Inflammatory macrophage treated with lipopolysaccharide for 1 hour (primary cell): ENCODE measurements around the gene PCGF5.
"Not testable (repeated sequence)": the region's sequence is repeated elsewhere in the genome, so short reads cannot be mapped to it uniquely, and the experiment has no call there.

Experiments used
- DNase-seq, 2 donors: peaks; one replicate each; pipeline ENCODE4 v3.0.0-alpha.2; 2020 to 2022

The PCGF5 gene

DNA sequence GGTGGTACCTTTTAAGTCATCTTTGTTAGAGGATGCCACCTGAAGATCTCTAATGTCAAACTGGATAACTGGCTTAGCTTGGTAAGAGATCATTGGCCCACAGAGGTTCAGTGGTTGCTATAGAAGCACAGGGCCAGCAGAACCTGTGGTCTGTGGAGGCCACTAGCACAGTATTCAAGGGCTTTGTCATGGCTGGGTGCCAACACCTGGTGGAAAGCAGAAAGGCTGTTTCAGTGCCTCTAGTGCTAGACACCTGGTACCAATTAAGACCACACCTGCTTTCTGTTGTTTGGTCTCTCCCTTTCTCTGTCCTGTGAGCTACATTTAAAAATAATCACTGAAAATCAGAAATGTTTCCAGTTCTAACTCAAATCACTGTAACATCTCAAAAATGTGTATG lies 10.0 kb upstream of the PCGF5 start:
- DNase-seq = no peak

DNA sequence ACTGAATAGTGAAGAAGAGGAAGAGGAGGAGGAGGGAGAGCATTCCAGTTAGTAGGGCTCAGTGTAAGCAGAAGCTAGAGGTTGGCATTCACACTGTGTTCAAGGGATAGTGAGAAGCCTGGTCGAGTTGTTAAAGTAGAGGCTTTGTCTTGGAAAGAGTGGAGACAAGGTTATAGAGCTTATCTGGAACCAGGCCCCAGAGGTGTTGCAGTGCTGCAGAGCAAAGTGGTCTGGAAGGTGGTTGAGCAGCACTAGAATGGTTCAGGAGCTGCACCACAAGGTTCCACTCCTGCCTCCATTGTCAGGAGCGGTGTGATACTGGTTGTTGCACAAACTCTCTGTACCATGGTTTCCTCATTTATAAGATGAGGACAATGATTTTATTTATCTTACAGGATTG lies 8.8 kb upstream of the PCGF5 start:
- no peak for DNase-seq

DNA sequence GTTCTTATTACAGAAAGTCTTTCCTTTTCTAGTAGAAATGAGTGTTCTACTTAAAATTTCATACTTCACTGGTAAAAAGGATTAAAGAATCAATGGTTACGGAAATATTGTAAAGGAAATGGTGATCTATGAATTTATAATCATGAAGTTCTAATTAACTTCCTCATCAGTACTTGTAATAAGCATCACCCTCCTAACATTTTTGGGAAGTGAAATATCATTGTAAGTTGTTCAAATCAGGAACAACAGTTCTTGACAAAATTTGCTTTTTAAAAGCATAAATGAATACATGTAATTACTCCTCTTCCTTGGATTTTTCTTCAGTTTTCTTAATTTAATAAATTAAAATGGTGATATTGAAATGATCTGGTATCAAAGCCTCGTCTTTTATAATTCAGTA lies 5.6 kb upstream of the PCGF5 start:
- peak; percentile 21 to 39 for DNase-seq

DNA sequence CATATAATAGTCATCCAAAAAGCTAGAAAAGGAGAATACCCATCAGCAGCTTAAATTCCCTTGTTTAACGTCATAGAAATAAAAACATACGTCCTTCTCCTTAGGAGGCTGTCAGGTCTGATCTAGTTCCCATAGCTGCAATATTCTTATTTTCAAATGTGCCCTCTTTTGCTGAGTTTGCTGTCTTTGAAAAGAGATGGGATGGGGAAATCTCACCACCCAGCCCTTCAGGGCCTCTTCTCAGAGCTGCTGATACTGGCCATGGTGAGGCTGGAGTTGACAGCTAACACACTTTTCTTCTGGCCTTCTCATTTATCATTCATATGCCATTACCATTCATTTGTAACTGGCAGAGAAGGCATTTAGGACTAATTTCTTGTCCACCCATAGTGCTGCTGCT lies 5.1 kb upstream of the PCGF5 start:
- DNase-seq = no peak

DNA sequence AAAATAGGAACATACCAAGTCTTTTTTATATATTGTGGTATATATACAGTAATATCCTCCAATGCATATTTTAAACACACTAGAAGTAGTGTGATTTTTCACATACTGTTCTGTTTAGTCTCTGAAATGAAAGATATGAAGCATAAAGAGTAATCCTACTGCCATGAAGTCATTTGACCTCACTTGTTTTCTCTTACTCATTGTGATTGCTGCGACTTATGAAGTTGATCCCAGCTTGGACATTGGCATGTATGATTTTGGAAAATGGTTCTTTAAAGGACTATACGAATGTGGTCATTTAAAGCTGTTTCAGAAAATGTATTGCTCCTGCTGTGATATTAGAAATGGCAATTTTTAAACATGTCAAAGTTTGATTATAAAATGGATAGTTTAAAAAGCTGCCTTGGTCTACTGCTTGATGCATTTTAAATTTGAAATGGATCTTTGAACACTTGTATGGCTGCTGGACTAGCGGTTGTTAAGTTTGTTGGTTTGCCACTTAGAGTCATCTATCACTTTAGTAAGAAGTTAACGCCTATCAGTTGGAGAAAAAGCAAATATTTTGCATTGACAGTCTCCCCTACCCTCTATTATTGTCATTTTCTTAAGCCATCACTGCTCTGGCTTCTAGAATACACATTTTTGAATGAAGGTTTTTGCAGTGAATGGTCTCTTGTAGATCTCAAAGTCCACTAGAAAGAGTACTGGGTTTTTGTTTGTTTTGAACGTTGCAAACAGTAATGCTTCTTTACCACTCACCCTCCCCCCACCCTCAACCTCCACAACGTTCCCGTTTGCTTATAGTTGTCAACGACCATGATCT lies 881 bp upstream of the PCGF5 start:
- DNase-seq = no peak

DNA sequence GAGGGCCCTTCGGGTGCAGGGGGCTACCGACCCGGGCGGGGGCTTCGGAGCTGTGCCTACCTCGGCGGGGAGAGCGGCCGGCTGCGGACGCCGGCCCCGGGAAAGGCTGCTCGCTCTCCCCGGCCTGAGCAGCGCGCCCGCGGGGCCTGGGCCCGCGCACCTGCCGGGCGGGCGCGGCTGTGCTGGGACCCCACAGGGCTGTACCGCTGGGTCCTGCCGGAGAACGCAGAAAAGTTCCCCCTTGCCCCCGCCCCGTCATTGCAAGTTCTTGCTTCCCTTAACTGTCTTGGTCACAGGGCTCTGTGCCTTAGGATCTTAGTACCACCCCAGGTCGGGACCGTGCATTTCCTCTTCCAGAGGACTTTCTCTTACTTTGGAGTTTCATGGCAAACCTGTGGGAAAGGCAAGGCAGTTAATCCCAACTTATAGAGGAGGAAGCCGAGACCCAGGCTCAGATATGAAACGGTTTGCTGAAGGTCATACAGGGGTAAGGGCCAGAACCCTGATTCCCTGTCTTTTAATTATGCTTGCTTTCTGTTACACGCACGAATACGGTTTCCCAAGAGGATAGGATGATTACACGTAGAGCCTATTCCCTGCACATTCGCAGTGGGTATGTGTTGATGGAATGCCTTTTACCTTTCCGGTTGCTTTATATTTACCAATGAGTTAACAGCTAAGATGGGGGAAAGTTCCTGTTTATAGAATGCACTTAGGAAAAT lies 652 bp downstream of the PCGF5 start:
- peak; percentile 38 to 48 for DNase-seq

DNA sequence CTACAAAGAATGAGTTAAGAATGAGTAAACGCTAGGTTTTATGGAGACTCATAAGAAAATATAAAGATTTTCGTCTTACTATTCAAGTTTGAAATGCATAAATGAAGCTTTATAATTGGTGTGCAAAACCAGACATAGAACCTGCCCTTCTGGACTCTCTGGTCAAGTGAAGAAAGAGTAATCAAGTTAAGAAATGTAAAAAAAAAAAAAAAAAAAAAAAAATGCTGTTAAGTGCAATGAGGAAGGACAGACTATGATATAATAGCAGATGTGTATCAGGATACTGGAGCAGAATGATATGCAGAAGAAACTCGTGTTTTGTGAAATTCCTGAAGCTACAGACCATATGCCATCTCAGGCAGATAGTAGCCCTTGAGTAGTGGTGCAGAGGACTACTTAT lies 5.6 kb downstream of the PCGF5 start:
- DNase-seq = no peak

DNA sequence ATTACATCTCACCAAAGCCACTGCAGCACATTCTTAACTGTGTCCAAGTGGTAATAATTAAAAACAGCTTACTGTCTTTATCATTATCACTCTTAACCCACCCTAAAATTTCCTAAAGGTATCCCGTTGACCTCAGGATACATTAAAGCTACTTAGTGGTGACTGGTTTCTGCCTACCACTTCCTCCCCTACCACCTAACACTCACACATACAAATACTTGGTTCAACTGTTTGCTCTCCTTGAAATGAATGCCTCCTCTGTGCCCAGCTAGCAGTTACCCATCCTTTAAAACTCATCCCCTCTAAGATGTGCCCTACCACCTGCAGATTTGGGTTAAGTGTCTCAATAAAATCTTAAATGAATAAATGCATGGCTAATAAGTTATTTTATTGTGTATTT lies 7.1 kb downstream of the PCGF5 start:
- no peak for DNase-seq

DNA sequence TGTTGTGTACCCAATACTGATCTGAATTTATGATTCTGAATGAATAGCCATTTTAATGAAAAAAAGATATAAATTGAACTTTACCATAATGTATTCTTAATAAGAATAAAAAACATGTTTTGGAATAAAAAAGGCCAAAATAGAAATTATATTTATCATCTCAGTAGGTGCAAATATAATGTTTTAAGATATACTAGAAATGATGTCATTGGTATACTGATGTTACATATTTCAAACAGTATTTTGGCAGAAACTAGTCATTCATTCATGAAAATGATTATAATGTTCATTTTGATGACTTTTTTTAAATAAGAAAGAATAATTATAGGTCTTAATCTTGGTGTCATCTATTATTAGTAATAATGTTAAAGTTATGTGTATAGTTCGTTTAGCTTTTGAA lies 9.2 kb downstream of the PCGF5 start:
- DNase-seq = no peak

DNA sequence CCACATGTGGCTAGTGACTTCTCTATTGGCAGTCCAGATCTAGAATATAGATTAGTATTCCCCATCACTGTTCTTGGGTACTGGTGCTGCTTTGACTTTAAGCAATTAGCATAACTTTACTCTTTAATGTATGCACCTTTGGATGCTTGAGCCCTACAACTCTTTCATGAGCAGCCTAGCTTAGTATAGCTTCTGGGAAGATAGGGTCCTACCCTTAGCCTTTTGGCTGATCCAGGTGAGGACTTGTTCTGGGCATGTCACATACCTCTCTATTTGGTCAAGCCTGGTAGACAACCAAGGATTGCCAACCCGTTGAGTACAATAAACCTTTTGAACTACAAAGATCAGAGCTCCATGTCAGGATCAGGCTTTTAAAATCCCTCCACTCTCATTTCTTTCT lies 17.7 kb downstream of the PCGF5 start:
- no peak for DNase-seq

DNA sequence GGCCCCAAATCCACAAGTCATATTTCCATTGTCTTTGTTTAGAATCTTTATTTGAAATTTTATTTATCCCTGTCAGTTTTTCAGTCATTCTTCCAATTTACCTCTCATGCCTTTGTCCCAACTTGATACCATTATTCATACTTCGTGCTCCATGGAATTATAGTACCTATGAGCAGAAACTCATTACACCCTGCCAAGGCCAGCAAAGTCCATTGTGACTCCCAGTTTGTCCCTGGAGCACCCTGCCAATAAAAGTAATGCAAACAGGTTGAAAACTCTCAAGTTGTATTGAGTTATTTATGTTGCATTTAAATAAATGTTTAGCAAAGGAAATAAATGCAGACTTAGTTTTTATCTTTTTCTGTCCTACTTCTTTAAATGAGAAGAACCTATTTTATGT lies 19.3 kb downstream of the PCGF5 start:
- DNase-seq = no peak

DNA sequence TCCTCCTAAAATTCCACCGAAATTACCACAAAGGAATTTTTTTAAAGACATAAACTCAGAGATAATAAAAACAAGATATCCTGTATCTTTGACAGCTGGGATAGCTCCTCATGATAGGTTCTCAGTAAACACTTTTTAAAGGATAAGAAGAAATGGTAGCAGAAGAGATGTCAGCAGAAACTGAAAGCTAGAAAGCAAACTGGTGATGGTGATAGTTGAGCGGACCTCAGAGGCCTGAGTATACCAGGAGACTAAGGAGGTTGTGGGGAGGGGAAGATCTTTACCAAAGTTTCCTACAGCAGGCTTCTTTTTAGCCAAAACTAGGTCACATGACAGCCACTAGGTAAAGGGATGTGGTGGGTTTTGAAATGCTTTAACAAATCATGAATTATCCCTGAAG lies 22.5 kb downstream of the PCGF5 start:
- no peak for DNase-seq

DNA sequence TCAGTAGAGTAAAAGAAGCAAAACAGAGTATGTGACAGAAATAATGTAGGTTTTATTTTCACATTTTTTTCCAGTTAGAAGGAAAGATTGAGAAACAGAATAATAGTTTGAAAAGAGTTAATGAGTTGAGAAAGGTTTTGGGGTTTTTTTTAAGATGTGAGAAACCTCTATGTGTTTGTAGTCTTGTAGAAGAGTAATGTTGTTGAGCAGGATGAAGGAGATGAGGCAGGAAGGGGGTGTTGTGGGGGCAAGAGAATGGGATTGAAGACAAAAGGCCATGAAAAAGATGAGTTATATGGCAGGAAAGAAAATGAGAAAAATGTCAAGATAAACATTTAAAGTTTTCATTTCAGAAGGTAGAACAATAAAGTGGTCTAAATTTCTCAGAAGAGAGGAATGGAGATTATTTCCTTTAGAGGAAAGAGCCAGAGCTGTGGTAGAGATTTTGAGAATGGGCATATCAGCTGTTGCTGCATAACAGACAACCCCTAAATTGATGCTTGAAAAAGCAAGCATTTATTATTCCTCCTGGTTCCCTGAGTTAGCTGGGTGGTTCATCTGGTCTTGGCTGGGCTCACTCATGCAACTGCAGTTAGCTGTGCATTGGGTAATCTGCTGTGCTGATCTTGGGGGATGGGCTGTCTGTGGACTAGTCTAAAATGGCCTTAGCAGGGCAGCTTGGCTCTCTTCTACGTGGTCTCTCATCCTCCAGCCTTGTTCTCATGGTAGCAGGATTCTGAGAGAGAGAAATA lies 27.1 kb downstream of the PCGF5 start:
- no peak for DNase-seq

DNA sequence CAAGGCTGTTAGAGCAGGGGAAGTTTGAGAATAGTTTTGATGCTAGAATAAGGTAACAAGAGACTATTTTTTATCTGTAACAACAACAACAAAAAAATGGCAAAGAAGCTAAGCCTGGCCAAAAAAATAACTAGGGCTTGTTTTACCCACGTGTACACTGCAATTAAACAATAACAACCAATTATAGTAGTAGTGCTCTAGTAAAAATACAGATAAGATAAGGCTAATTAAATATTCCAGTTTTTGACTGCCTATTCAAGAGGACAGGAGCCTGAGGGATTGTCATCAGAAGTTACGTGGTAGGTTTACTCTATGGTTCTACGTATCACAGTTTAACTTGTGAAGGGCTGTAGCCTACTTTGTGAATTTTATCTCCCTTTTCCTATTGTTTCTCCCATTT lies 29.2 kb downstream of the PCGF5 start:
- no peak for DNase-seq

DNA sequence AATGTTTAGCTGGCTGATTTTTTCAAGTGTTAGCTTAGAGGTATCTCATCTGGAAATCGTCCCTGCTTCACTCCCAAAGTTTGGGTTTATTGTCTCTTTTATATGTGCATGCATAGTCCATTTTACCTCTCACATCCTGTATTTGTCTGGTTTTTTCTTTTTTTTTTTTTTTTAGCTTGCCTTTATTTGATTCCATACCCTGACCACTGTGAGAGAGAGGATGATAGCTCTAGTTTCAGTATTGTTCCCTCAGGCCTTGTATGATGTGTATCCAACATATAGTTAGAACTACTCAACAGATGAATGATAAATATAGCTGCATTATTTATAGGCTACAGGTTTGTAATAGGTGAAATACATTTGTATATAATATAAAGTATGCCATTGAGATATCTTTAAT lies 29.9 kb downstream of the PCGF5 start:
- no peak for DNase-seq

DNA sequence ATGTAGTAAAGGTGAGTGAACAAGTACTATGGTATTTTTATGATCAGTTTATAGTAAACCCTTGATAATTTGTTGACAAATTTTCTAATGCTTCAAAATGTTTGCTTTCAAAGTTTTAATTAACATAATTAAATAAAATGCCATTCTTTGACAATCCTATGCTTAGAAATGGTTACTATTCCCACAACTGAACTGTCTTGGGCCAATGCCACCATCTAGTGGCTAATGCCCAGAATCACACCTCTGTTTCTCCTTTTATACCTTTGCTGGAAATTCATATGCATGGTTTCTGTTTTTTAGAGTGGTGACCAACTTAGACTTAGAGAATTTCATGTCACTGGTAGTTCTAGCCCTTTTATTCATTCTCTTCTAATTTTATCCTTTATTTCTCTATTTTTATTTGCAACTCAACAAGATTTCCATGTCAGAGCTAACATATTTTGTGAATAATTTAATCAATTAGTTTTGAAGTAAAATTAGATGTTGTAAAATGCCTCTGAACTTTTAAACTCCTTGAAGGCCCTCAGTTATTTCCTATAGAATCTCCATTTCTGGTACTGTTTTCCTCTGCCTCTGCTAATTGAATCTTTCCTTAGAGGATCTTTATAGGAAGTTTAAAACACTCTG lies 31.1 kb downstream of the PCGF5 start:
- DNase-seq = peak; percentile 43 to 79

DNA sequence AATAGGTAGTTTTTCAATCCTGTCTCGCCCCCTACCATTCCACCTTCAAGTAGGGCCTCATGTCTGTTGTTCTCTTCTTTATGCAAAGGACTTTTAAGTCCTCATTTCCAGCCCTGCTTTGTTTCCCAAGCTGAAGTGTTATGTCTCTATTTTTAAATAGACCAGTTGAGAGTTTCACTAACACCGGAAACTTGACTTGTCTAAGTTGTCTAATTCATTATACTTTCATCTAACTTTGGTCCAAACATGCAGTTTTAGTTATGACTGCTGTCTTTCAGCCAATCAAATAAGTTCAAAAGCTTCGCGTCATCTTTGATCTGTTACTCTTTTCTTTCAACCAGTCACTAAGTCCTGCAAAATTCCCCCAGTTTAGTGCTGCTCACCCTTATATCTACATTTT lies 32.8 kb downstream of the PCGF5 start:
- no peak for DNase-seq

DNA sequence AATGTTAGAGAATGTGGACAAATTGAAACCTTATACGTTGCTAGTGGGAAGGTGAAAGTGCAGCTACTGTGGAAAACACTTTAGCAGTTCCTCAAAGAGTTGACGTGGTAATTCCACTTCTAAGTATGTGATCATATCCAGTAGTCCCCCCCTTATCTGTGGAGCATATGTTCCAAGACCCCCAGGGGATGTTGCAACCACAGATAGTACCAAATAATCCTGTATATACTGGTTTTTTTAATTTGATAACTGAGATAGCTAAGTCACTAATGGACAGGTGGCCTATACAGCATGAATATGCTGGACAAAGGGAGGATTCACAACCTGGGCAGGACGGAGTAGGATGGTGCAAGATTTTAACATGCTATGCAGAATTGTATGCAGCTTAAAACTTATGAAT lies 36.8 kb downstream of the PCGF5 start:
- no peak for DNase-seq

DNA sequence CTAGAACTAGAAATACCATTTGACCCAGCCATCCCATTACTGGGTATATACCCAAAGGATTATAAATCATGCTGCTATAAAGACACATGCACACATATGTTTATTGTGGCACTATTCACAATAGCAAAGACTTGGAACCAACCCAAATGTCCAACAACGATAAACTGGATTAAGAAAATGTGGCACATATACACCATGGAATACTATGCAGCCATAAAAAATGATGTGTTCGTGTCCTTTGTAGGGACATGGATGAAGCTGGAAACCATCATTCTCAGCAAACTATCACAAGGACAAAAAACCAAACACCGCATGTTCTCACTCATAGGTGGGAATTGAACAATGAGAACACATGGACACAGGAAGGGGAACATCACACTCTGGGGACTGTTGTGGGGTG lies 40.0 kb downstream of the PCGF5 start:
- DNase-seq = not testable (repeated sequence)

DNA sequence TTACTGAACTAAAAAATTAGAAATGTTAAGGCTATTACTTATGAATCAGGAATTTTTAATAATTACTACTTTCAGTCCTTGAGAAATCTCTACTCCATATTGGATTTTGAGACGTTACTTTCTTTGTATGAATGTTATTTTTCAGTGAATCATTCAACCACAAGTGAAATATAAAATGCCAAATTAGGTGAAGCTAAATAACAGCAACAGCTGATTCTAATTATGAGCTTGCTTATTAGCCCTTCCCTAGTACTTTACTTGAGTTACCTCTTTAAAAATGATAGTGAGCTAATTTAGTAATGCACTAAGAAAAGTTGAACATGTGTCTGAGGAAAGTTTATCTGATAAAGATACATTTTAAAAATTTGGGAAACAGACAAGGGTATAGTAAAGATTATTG lies 51.4 kb downstream of the PCGF5 start:
- no peak for DNase-seq

DNA sequence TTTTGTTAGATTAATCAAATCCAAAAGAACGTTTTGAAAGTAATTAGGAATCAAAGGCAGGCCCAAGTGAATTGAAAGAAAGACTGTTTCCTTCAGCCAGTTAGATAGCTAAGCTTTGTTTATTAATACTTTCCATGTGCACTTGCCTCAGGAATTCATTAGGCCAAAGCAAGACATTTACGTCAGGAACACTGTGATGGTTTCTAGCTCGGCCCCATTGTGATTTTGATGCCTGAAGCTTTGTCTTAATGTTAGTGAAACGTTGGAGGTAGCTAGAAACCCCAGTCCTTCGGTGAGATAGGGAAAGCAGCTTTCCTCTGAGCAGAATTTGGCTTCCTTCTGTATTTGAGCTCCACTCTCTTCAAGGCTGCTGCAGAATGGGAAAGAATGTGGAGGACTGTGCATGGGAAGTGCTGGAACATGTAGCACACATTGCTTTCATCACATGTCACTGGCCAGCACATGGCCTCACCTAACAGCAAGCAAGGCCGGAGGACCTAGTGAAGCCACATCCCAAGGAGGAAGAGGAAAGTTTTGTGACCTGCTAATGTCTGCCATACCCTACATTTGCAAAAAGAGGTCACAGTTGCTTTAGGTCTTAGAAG lies 64.1 kb downstream of the PCGF5 start:
- DNase-seq = no peak

DNA sequence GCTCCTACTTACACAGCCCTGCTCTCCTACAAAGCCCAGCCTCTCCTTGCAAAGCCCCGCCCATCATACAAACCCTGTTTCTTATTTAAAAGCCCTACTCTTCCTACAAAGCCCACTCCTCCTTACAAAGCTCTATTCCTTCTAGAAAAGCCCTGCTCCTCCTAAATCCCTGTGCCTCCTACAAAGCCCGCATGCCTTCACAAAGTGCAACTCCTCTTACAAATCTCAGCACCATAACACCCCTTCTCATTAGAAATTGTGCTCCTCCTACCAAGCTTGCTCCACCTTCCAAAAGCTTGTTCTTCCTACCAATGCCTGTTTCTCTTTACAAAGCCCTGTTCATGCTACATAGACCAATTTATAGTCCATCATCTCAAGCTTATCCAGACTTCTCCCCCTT lies 66.1 kb downstream of the PCGF5 start:
- DNase-seq = no peak

DNA sequence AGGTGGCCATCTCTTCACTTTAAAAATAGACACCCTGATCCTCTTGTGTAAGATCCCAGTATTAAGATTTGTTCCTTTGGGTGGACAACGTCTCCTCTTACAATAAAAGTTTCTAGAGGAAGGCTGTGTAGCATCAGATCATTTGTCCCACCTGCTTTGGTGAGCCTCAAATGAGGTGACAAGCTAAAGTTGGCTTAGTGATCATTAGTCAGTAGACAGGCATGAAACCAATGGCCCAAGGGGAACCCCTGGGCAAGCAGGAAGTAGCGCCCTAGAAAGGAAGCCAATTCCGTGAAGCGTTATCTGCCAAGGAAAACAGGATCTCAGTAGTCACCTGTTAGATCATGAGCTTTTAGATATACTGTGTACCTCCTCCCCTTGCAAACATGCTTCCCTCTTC lies 66.8 kb downstream of the PCGF5 start:
- no peak for DNase-seq
